Nucleus accumbens (tissue), 56 donors: ENCODE data around the gene NDRG3.
"Not testable (repeated sequence)": the region's sequence is repeated elsewhere in the genome, so short reads cannot be mapped to it uniquely, and the experiment has no call there.

Experiments
- DNase-seq, 56 donors: peaks; one replicate each; lab custom pipeline; 2025; lab: John Stamatoyannopoulos, UW

Gene NDRG3

GRCh38 chr20:36620917-36621316, 125.0 kb downstream of the NDRG3 start:
- DNase-seq = no peak

DNA sequence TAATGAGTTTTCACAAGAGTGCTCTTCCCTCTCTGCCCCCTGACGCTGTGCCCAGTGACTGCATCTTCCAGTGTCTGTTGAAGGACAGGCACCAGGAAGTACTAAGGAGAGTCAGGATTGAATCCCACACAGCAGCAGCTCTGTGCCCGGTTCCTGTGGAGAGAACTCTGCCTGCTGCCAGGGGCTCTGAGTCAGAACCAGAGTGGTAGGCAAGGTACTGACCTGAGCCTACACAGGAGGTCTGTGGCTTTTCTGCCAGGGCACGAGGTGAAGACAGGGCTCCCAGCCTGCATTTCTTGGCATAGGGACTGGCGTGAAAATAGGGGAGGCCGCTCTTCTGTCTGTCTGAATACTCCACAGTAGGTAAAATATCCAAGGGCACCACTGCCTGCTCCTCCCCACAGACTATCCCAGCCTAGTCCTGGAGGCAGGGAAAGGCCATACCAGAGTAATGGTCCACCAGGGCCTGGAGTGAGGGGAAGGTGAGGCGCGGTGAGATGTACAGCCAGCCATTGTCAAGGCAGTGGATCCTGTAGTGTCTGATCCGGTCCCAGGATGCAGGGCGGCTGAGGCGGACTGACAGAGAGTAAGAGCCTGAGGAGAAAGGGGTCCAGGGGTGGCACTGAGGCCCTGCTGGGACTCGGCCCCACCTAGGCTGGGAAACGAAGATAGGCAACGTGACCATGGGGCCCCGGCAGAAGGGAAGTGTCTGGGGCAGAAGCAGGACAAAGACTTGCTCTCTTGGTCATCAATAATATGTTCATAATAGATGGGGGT, 130.9 kb downstream of the NDRG3 start:
- no peak for DNase-seq

- DNase-seq = no peak
Observed at GRCh38 chr20:36613974-36614373, 131.9 kb downstream of the NDRG3 start.

DNA sequence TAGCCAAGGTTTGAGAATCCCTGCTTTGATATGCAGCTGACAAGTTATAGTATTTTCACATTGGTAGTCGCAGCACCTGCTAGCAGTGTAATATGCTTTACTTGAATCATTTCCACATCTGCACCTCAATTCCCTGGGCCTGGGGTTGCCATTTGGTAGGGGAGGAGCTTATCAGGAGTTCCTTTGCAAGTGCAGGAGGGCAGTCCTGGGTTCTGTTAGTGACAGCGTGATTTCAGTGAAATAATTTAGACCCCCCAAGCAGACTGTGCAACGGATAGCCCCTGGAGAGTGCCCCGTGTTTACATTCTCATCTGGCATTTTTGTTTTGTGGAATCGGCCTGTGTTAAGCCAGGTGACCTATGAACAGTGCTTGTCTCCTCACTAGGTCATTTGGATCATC, 134.3 kb downstream of the NDRG3 start:
- DNase-seq = no peak

DNA sequence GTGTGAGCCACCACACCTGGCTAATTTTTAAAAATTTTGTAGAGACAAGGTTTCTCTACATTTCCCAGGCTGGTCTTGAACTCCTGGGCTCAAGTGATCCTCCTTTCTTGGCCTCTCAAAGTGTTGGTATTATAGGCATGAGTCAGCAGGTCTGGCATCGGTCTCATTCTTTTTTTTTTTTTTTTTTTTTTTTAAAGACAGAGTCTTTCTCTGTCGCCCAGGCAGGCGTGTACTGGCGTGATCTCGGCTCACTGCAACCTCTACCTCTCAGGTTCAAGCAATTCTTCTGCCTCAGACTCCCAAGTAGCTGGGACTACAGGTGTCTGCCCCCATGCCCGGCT, 137.5 kb downstream of the NDRG3 start:
- DNase-seq = not testable (repeated sequence)

DNA sequence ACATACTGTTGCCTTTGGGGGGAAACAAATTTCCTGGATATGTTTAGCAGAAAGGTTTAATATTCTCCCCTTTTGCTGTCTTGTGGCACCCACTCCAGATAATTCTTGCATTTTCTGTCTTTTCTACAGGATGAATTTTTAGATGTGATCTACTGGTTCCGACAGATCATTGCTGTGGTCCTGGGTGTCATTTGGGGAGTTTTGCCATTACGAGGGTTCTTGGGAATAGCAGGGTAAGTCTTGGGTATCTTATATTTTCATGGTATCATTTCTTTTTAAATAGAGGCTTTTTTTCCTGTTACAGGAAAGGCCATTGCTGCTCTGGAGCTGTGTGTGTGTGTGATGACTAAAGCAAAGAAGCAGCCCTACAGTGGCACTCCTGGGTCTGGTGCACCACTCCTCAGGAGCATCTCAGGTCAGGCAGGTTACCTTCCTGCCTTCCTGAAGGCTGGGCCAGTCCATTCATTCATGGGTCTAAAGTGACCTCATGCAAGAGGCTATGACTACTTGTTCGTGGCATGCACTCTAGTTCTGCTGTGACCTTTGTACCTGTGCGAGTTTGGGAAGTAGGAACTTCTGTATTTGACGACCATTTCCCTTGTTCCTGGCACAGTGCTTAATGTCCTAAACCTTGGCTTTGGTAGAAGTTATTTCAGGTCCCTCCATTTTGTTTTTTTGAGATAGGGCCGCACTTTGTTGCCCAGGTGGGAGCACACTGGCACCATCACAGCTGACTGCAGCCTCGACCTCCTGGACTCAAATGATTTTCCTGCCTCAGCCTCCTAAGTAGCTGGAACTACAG, 138.1 kb downstream of the NDRG3 start:
- DNase-seq = no peak

DNA sequence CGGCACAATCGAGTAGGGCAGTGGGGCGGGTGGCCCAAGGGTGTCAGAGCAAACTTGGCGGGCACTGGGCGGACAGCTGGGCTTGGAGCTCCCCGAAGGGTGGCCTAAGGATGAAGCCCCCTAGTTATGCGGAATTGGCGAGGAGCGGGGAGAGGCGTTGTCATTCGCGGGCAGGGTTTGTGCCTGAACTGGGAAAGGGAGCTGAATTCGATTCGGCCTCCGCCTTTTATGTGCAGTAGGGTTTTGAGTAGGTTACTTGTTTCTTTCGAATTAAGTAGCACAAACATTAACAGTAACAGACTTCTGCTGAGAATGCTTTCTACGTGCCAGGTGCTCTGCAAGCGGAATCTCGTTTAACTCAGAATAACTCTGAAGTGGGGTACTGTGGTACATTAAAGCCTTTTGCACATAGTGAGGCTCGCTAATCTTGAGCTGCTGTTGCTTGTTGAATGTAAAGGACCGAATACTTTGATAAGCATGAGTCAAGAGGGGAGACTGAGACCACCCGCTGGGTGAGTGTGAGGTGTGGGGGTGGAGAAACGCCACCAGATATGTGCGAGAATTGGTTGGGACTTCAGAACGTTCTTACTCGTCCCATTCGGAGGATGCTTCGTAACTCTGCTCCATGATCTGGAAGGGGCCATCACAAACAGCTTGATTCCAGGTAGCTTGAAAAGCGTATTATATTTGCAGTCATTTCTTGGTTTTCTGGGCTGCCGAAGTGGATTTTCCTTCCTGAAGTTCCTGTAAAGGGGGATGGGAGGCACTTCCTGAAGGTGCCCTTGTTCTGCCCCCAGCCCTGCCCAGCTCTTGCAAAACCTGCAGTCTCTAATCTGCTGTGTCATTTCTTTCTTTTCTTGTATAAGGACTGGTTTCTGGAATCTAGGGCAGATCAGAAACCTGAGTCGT, 139.5 kb downstream of the NDRG3 start:
- peak in 3 of 56 donors; percentile 23 to 49 (median 37) for DNase-seq

GRCh38 chr20:36605399-36606157, 140.3 kb downstream of the NDRG3 start, which contains the start of gene RAB5IF:
Gene RAB5IF, plus strand, starts transcription at chr20:36605779. Its CDS starts 173 bp downstream, at chr20:36605952.
- DNase-seq = peak; percentile 49 to 99 (median 96)

DNA sequence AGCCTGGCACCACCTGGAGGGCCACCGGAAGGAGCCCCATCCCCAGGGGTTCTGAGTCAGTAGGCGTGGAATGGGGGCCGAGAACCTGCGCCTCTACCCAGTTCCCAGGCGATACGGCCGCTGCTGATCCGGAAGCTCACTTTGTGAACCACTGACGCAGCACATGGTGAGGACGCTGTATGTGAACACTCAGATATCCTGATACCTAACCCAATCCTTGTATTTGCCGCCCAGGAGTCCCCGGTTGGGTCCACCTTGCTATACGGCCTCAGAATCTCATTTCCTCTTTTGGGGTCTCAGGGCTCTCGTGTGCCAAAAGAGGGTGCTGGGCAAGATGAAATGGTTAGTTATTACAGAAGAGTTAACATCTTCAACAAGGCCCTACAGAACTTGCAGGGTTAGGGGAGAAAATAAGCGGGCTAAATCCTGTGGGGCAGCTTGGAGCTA, 140.9 kb downstream of the NDRG3 start:
- peak in 16 of 56 donors; percentile 7 to 56 (median 32) for DNase-seq
